ENCODE measurements around the gene EPAS1. TPM values are rescaled to one million over a fixed set of nuclear protein-coding genes. Genes with fewer than 3 reads are reported as not detected.

Gene EPAS1
- total RNA-seq, 1 donor from 2014 or later, result 99.8 TPM

DNA sequence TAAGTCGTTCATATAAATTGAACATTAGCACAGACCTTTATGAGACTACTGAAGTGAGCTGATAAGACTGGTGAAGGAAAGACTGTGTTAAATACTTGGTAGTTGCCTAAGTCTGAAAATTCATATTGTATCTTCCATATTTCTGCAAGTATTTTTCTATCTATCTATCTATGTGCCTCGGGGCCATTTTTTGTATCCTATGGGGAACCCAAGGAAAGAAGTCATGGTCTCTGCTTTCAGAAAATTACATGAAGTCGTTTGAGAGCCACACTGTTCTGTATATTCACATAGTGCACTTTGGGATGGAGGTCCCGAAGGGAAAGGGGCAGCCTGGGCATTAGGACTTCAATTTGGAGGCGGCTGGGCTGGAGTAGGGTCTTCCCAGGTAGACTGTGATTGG lies 89.6 kb downstream of the EPAS1 start:
- peaks cover 22% of the 10 kb centered on the region for H3K36me3 ChIP-seq (ENCODE audit: control insufficient read depth, insufficient read depth, low read length)

GRCh38 chr2:46387292-46387691 lies 90.1 kb downstream of the EPAS1 start:
- peaks cover 19% of the 10 kb centered on the region for H3K36me3 ChIP-seq (ENCODE audit: control insufficient read depth, insufficient read depth, low read length)
- H3K4me3 ChIP-seq (ENCODE audit: low read depth, low read length), result no peak overlapping the region
- DNase-seq (ENCODE audit: low read depth) (no peak), FAIRE-seq (no peak)
- TF ChIP-seq, protein P1, sequence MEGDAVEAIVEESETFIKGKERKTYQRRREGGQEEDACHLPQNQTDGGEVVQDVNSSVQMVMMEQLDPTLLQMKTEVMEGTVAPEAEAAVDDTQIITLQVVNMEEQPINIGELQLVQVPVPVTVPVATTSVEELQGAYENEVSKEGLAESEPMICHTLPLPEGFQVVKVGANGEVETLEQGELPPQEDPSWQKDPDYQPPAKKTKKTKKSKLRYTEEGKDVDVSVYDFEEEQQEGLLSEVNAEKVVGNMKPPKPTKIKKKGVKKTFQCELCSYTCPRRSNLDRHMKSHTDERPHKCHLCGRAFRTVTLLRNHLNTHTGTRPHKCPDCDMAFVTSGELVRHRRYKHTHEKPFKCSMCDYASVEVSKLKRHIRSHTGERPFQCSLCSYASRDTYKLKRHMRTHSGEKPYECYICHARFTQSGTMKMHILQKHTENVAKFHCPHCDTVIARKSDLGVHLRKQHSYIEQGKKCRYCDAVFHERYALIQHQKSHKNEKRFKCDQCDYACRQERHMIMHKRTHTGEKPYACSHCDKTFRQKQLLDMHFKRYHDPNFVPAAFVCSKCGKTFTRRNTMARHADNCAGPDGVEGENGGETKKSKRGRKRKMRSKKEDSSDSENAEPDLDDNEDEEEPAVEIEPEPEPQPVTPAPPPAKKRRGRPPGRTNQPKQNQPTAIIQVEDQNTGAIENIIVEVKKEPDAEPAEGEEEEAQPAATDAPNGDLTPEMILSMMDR (IDR thresholded peaks at IDR 0.05; ENCODE audit: insufficient read depth, low read length, severe bottlenecking), result no peak
- no peaks in the 10 kb centered on the region for H3K27me3 ChIP-seq (ENCODE audit: control insufficient read depth, insufficient read depth, low read length)

More for the DNA sequence above, 89.6 kb downstream of the EPAS1 start:
- no peak overlapping the region for H3K4me3 ChIP-seq (ENCODE audit: low read depth, low read length)
- TF ChIP-seq, protein P1 (IDR thresholded peaks at IDR 0.05; ENCODE audit: insufficient read depth, low read length, severe bottlenecking), result no peak
- no peak for DNase-seq (ENCODE audit: low read depth)
- H3K27me3 ChIP-seq (ENCODE audit: control insufficient read depth, insufficient read depth, low read length), result no peaks in the 10 kb centered on the region
- FAIRE-seq, result no peak

DNA sequence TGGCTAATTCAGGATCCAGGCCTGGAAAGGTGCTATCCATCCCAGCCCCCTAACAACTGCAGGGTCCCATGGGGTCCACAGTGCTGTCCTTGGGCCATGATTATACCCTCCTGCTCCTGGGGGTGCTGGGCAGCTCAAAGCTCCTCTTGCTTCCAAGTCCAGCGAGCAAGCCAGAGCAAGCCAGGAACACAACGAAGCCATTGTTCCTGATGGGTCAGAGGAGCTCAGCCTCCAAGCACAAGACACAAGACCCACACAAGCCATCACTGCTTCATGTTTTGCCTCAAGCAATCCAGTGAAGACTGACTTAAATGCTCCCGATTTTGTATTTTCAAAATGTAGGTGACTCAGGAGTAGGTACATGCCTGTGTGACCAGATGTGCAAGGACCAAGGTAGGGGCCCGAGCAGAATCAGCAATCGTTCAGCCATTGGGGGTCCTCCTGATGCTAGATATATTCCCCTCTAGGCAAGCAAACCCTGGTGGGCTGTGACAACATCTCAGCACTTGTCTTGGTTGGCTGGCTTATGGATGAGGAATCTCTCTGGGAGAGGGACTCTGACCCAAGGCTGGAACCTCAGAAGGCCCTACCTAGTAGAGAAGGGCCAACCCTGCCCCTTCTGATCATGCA lies 90.8 kb downstream of the EPAS1 start:
- Histone ChIP-seq H3K27me3 (ENCODE audit: control insufficient read depth, insufficient read depth, low read length) (no peaks in the 10 kb centered on the region), H3K4me3 (ENCODE audit: low read depth, low read length) (no peak overlapping the region), H3K36me3 (ENCODE audit: control insufficient read depth, insufficient read depth, low read length) (peaks cover 13% of the 10 kb centered on the region)
- DNase-seq (ENCODE audit: low read depth), result no peak
- TF ChIP-seq, protein P1 (IDR thresholded peaks at IDR 0.05; ENCODE audit: insufficient read depth, low read length, severe bottlenecking), result no peak
- FAIRE-seq, result no peak

DNA sequence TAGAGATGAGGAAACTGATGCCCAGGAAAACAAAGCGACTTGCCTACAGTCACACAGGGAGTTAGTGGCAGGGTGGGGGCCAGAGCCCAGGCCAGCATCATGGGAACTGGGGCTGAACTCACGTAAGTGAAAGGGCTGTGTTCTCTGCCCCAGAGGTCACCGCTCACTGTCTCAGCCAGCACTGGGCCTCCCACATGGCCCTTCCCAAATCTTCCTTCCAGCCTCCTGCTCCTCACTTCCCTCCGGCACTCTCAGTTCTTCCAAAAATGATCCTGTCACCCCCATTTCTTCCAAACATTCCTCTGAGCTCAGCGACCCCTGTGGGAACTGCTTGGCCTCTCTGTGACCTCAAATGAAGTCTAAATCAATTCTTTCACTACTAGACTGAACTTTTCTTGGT lies 91.7 kb downstream of the EPAS1 start:
- FAIRE-seq, result no peak
- H3K36me3 ChIP-seq (ENCODE audit: control insufficient read depth, insufficient read depth, low read length), result peaks cover 12% of the 10 kb centered on the region
- no peak overlapping the region for H3K4me3 ChIP-seq (ENCODE audit: low read depth, low read length)
- H3K27me3 ChIP-seq (ENCODE audit: control insufficient read depth, insufficient read depth, low read length), result no peaks in the 10 kb centered on the region
- TF ChIP-seq, protein P1 (IDR thresholded peaks at IDR 0.05; ENCODE audit: insufficient read depth, low read length, severe bottlenecking), result no peak
- no peak for DNase-seq (ENCODE audit: low read depth)

GRCh38 chr2:46389417-46389916 lies 92.3 kb downstream of the EPAS1 start:
- no peaks in the 10 kb centered on the region for H3K27me3 ChIP-seq (ENCODE audit: control insufficient read depth, insufficient read depth, low read length)
- TF ChIP-seq, protein P1 (IDR thresholded peaks at IDR 0.05; ENCODE audit: insufficient read depth, low read length, severe bottlenecking), result no peak
- no peak for DNase-seq (ENCODE audit: low read depth)
- H3K36me3 ChIP-seq (ENCODE audit: control insufficient read depth, insufficient read depth, low read length), result peaks cover 6% of the 10 kb centered on the region
- FAIRE-seq, result no peak
- H3K4me3 ChIP-seq (ENCODE audit: low read depth, low read length), result no peak overlapping the region

- FAIRE-seq, result no peak
Measured at GRCh38 chr2:46390036-46390435, 92.8 kb downstream of the EPAS1 start.

More at GRCh38 chr2:46390036-46390435, 92.8 kb downstream of the EPAS1 start:
- TF ChIP-seq, protein P1 (IDR thresholded peaks at IDR 0.05; ENCODE audit: insufficient read depth, low read length, severe bottlenecking), result no peak
- Histone ChIP-seq H3K36me3 (ENCODE audit: control insufficient read depth, insufficient read depth, low read length) (peaks cover 5% of the 10 kb centered on the region), H3K4me3 (ENCODE audit: low read depth, low read length) (no peak overlapping the region), H3K27me3 (ENCODE audit: control insufficient read depth, insufficient read depth, low read length) (no peaks in the 10 kb centered on the region)
- no peak for DNase-seq (ENCODE audit: low read depth)

Data from bronchial epithelial cell (primary cell).